Activated CD4-positive, alpha-beta T cell treated with anti-CD3 and anti-CD28 coated beads, Interleukin-2, amount 10 ng/mL, durations not matched to agents 24 days and 14 days (primary cell): ENCODE measurements around the gene GLIS1. TPM values are rescaled to one million over a fixed set of nuclear protein-coding genes. Genes with fewer than 3 reads are reported as not detected.

ENCODE experiments used
- DNase-seq: peaks from one replicate; pipeline ENCODE4 v3.0.0; 2022
- H3K27ac Mint-ChIP-seq: one replicate; pipeline ENCODE4 v1.8.0; 2022; ENCODE audit warnings: mild to moderate bottlenecking, mixed read lengths
- H3K27me3 Mint-ChIP-seq: one replicate; pipeline ENCODE4 v1.8.0; 2022; ENCODE audit warnings: mixed read lengths
- H3K36me3 Mint-ChIP-seq: one replicate; pipeline ENCODE4 v1.8.0; 2022; ENCODE audit warnings: low read depth, mild to moderate bottlenecking, mixed read lengths
- H3K4me1 Mint-ChIP-seq: one replicate; pipeline ENCODE4 v1.8.0; 2021; ENCODE audit warnings: mixed read lengths
- H3K4me3 Mint-ChIP-seq: one replicate; pipeline ENCODE4 v1.8.0; 2022; ENCODE audit warnings: mild to moderate bottlenecking, moderate library complexity, mixed read lengths
- H3K9me3 Mint-ChIP-seq: one replicate; pipeline ENCODE4 v1.8.0; 2021; ENCODE audit warnings: mixed read lengths
- intact Hi-C: fragments of 100-400 bp; cut with micrococcal nuclease; formaldehyde crosslinking; loops from one replicate; pipeline ENCODE4 v1.15.1; 2023
- total RNA-seq: library from RNA; stranded (reverse); gene quantifications from 2 replicates; pipeline ENCODE4 v1.2.3, GENCODE V29; 2022

The GLIS1 gene
- total RNA-seq, 1 donor from 2014 or later = not detected

- DNase-seq = no peak
- Mint-ChIP-seq H3K9me3 (no peaks in the 10 kb centered on the region), H3K36me3 (no peaks in the 10 kb centered on the region), H3K27me3 (no peaks in the 10 kb centered on the region), H3K27ac (no peak overlapping the region), H3K4me1 (no peaks in the 10 kb centered on the region), H3K4me3 (no peak overlapping the region)
- intact Hi-C loops = no loop called here
Measured at GRCh38 chr1:53511933-53512806, 226.8 kb downstream of the GLIS1 start.

GRCh38 chr1:53511323-53511932 is 227.5 kb downstream of the GLIS1 start:
- H3K4me1 Mint-ChIP-seq = no peaks in the 10 kb centered on the region
- no peaks in the 10 kb centered on the region for H3K27me3 Mint-ChIP-seq
- DNase-seq = no peak
- no peaks in the 10 kb centered on the region for H3K9me3 Mint-ChIP-seq
- intact Hi-C loops = no loop called here
- no peaks in the 10 kb centered on the region for H3K36me3 Mint-ChIP-seq
- H3K4me3 Mint-ChIP-seq = no peak overlapping the region
- H3K27ac Mint-ChIP-seq = no peak overlapping the region

GRCh38 chr1:53510215-53510614 is 228.7 kb downstream of the GLIS1 start:
- DNase-seq = no peak
- Mint-ChIP-seq H3K9me3 (no peaks in the 10 kb centered on the region), H3K4me3 (no peak overlapping the region), H3K36me3 (no peaks in the 10 kb centered on the region), H3K27me3 (no peaks in the 10 kb centered on the region), H3K4me1 (no peaks in the 10 kb centered on the region), H3K27ac (no peak overlapping the region)
- intact Hi-C loops = no loop called here

- no peaks in the 10 kb centered on the region for H3K36me3 Mint-ChIP-seq
- no peak for DNase-seq
- H3K27ac Mint-ChIP-seq = no peak overlapping the region
- no peaks in the 10 kb centered on the region for H3K9me3 Mint-ChIP-seq
- H3K4me3 Mint-ChIP-seq = no peak overlapping the region
- no peaks in the 10 kb centered on the region for H3K27me3 Mint-ChIP-seq
- H3K4me1 Mint-ChIP-seq = no peaks in the 10 kb centered on the region
- intact Hi-C loops = no loop called here
Measured at GRCh38 chr1:53509775-53510174, 229.2 kb downstream of the GLIS1 start.

DNA sequence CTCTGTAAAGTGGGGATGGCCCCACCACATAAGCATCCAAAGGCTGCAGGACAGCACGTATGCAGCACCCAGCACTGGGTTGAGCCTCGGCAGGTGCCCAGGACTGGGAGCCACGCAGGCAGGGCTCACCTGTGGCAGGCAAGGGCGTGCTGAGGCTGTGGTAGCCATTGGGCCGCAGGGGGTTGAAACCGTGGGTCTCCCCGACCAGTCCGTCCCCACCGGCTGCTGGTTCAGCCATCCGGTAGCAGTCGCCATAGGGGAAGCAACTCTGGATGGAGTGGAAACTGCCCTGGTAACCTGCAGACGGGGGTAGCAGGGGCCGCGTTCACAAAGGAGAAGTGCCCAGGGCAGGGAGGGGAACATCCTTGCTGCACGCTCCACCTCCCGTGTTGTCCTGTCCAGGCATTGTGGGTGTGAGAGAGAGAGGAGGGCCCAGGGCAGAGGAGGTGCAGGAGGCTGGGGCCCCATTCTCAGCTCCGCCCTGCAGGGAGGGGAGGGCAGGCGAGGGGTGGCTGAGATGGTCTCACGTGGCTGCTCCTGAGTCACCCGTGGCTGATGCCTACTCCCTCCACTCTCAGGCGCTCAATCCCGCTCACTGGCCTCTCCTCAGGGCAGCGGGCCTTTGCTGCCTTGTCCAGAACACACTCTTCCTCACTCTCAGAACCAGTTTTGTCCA is 229.8 kb downstream of the GLIS1 start:
- no peak for DNase-seq
- H3K4me3 Mint-ChIP-seq = no peak overlapping the region
- H3K4me1 Mint-ChIP-seq = no peaks in the 10 kb centered on the region
- no peaks in the 10 kb centered on the region for H3K9me3 Mint-ChIP-seq
- no peak overlapping the region for H3K27ac Mint-ChIP-seq
- H3K36me3 Mint-ChIP-seq = no peaks in the 10 kb centered on the region
- H3K27me3 Mint-ChIP-seq = no peaks in the 10 kb centered on the region
- intact Hi-C loops = no loop called here

GRCh38 chr1:53508056-53508990 is 230.6 kb downstream of the GLIS1 start:
- Mint-ChIP-seq H3K27me3 (no peaks in the 10 kb centered on the region), H3K9me3 (no peaks in the 10 kb centered on the region), H3K4me1 (no peaks in the 10 kb centered on the region), H3K4me3 (no peak overlapping the region), H3K36me3 (no peaks in the 10 kb centered on the region), H3K27ac (no peak overlapping the region)
- DNase-seq = no peak
- intact Hi-C loops = no loop called here

DNA sequence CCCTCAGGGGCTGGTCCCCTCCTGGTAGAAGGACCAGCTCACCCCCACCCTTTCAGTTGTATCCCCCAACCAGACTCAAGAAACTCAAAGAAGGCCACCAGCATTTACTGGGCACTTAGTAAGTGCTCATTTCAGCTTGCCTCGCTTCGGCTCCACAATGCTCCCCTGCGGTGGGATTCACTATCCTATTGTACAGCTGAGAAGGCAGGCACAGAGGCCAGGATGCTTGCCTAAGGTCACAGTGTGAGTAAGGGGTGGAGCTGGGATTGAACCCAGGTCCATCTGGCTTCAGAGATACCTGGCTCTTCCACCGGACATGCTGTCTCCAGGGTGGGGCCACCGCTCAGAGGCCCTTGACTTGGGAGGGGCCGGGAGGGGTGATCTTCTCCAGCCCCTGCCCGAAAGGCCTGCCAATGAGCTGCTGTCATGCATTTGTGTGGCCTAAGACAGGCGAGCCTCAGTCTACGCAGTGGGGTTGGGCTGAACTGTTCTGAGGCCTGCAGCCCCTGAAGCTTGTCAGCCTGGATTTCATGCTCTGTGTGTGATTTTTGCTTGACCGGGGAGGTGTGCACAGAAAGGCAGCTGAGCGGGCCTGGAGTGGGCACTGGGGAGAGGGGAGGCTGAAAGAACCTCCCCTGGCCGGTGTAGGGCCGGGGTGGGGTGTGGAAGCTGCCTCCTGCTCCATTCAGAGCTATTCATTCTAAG is 231.7 kb downstream of the GLIS1 start:
- no peak for DNase-seq
- no peaks in the 10 kb centered on the region for H3K4me1 Mint-ChIP-seq
- no peak overlapping the region for H3K27ac Mint-ChIP-seq
- intact Hi-C loops = no loop called here
- H3K36me3 Mint-ChIP-seq = no peaks in the 10 kb centered on the region
- no peaks in the 10 kb centered on the region for H3K9me3 Mint-ChIP-seq
- H3K4me3 Mint-ChIP-seq = no peak overlapping the region
- H3K27me3 Mint-ChIP-seq = no peaks in the 10 kb centered on the region

DNA sequence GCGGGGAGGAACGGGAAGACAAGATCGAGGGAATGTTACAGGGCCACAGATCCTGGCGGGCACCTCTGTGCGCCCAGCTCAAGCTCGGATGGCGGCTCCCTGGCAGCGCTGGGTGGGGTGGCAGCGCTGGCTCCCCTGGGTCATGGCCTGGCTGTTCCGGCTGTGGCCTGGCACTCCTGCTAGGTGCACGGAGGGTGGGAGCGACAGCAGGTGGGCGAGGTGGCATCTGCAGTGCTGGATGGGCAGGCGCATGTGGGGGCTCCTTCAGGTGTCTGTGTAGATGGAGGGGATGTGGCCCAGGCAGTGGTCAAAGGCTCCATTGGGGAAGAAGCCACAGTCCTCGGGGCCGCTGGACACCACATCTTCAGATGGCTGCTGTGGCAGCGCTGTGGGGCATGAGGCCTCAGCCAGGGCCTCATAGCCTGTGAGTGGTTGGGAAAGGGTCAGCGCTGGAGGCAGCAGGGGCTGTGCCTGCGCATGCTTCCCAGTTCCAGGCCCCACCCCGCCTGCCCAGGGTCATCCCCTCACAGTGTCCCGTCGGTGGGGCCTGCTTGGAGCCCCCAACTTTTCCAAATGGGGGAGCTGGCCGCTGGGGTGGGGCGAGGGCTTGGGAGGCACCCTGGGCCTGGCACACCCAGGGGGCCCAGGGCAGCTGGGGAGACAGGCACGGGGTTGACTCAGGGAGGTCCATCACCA is 232.5 kb downstream of the GLIS1 start:
- Mint-ChIP-seq H3K36me3 (no peaks in the 10 kb centered on the region), H3K27me3 (no peaks in the 10 kb centered on the region), H3K27ac (no peak overlapping the region), H3K9me3 (no peaks in the 10 kb centered on the region), H3K4me1 (no peaks in the 10 kb centered on the region), H3K4me3 (no peak overlapping the region)
- no peak for DNase-seq
- intact Hi-C loops = no loop called here

GRCh38 chr1:53505891-53506290 is 233.1 kb downstream of the GLIS1 start:
- no peaks in the 10 kb centered on the region for H3K4me1 Mint-ChIP-seq
- H3K9me3 Mint-ChIP-seq = no peaks in the 10 kb centered on the region
- no peaks in the 10 kb centered on the region for H3K36me3 Mint-ChIP-seq
- H3K4me3 Mint-ChIP-seq = no peak overlapping the region
- H3K27ac Mint-ChIP-seq = no peak overlapping the region
- DNase-seq = no peak
- no peaks in the 10 kb centered on the region for H3K27me3 Mint-ChIP-seq
- intact Hi-C loops = no loop called here

- Mint-ChIP-seq H3K9me3 (no peaks in the 10 kb centered on the region), H3K4me1 (no peaks in the 10 kb centered on the region), H3K4me3 (no peak overlapping the region), H3K27ac (no peak overlapping the region), H3K27me3 (no peaks in the 10 kb centered on the region), H3K36me3 (no peaks in the 10 kb centered on the region)
- intact Hi-C loops = no loop called here
- DNase-seq = no peak
Measured at GRCh38 chr1:53505401-53505800, 233.6 kb downstream of the GLIS1 start.

GRCh38 chr1:53504901-53505300 is 234.1 kb downstream of the GLIS1 start:
- no peaks in the 10 kb centered on the region for H3K27me3 Mint-ChIP-seq
- H3K36me3 Mint-ChIP-seq = no peaks in the 10 kb centered on the region
- no peak for DNase-seq
- H3K27ac Mint-ChIP-seq = no peak overlapping the region
- intact Hi-C loops = no loop called here
- no peaks in the 10 kb centered on the region for H3K9me3 Mint-ChIP-seq
- no peak overlapping the region for H3K4me3 Mint-ChIP-seq
- H3K4me1 Mint-ChIP-seq = no peaks in the 10 kb centered on the region

GRCh38 chr1:53503433-53504217 is 235.3 kb downstream of the GLIS1 start:
- H3K36me3 Mint-ChIP-seq = no peaks in the 10 kb centered on the region
- no peaks in the 10 kb centered on the region for H3K27me3 Mint-ChIP-seq
- H3K9me3 Mint-ChIP-seq = no peaks in the 10 kb centered on the region
- intact Hi-C loops = no loop called here
- no peak for DNase-seq
- no peak overlapping the region for H3K4me3 Mint-ChIP-seq
- peaks cover 3% of the 10 kb centered on the region for H3K4me1 Mint-ChIP-seq
- no peak overlapping the region for H3K27ac Mint-ChIP-seq
